Putamen (tissue), 1 donor: ENCODE measurements around the gene PCK1.

Source experiments
- DNase-seq: peaks from one replicate; pipeline ENCODE4 v3.0.0-alpha.2; 2016; ENCODE audit warnings: low spot score

PCK1 gene

GRCh38 chr20:57536771-57537724 lies 23.9 kb upstream of the PCK1 start:
- no peak for DNase-seq

- no peak for DNase-seq
Observed at GRCh38 chr20:57537822-57538221, 23.1 kb upstream of the PCK1 start.

GRCh38 chr20:57539889-57540288 lies 21.0 kb upstream of the PCK1 start:
- no peak for DNase-seq

GRCh38 chr20:57540890-57541580 lies 19.9 kb upstream of the PCK1 start:
- DNase-seq, result no peak

- DNase-seq, result no peak
Observed at GRCh38 chr20:57543754-57544153, 17.2 kb upstream of the PCK1 start.

GRCh38 chr20:57544838-57545564 lies 15.9 kb upstream of the PCK1 start:
- DNase-seq, result peak; percentile 7

GRCh38 chr20:57545927-57546662 lies 14.8 kb upstream of the PCK1 start:
- no peak for DNase-seq

GRCh38 chr20:57546956-57547649 lies 13.8 kb upstream of the PCK1 start:
- no peak for DNase-seq

- DNase-seq, result no peak
Observed at GRCh38 chr20:57548177-57549058, 12.5 kb upstream of the PCK1 start.

- no peak for DNase-seq
Observed at GRCh38 chr20:57552471-57552870, 8.4 kb upstream of the PCK1 start.

- DNase-seq, result no peak
Observed at GRCh38 chr20:57553376-57554018, 7.4 kb upstream of the PCK1 start.

- no peak for DNase-seq
Observed at GRCh38 chr20:57555457-57556184, 5.3 kb upstream of the PCK1 start.

- DNase-seq, result no peak
Observed at GRCh38 chr20:57556980-57557274, 4.0 kb upstream of the PCK1 start.

- no peak for DNase-seq
Observed at GRCh38 chr20:57557926-57558613, 2.8 kb upstream of the PCK1 start.

- no peak for DNase-seq
Observed at GRCh38 chr20:57558614-57559288, 2.2 kb upstream of the PCK1 start.

- DNase-seq, result no peak
Observed at GRCh38 chr20:57559289-57559634, 1.6 kb upstream of the PCK1 start.

- no peak for DNase-seq
Observed at GRCh38 chr20:57559658-57560553, 1.0 kb upstream of the PCK1 start.
